ENCODE data around the gene HSPB1. TPM values are rescaled to one million over a fixed set of nuclear protein-coding genes. Genes with fewer than 3 reads are reported as not detected.

Gene HSPB1
- polyA plus RNA-seq, 3 donors = 172 to 262 (median 221) TPM

- DNase-seq = no peak
These were observed 49.7 kb downstream of the HSPB1 start for GRCh38 chr7:76352193-76352592.

- DNase-seq = no peak
These were observed 51.3 kb downstream of the HSPB1 start for GRCh38 chr7:76353744-76354143.

Other genes with a start within 250 kb of the HSPB1 start
- gene SRRM3, start 100.8 kb upstream of the HSPB1 start, polyA plus RNA-seq (ENCODE audit: insufficient read length in 3 of 3) = 1 to 10 TPM; 2.1 to 3.0 (median 2.2) TPM
- 100 to 1,000 TPM; 116 to 125 (median 116) TPM for gene YWHAG, start 56.3 kb downstream of the HSPB1 start, polyA plus RNA-seq (ENCODE audit: insufficient read length in 3 of 3)
- gene SSC4D, start 107.0 kb downstream of the HSPB1 start, polyA plus RNA-seq (ENCODE audit: insufficient read length in 3 of 3) = 1 to 10 TPM; 5.2 to 7.4 (median 5.3) TPM
- 10 to 100 TPM in 1 of 3 donors, 1 to 10 TPM in 2; 3.3 to 11.5 (median 9.4) TPM for gene ZP3, start 122.3 kb downstream of the HSPB1 start, polyA plus RNA-seq (ENCODE audit: insufficient read length in 3 of 3)
- gene DTX2, start 159.0 kb downstream of the HSPB1 start, polyA plus RNA-seq (ENCODE audit: insufficient read length in 3 of 3) = 10 to 100 TPM in 1 of 3 donors, 1 to 10 TPM in 2; 7.8 to 12.1 (median 8.1) TPM
- gene UPK3B, start 207.9 kb downstream of the HSPB1 start, polyA plus RNA-seq (ENCODE audit: insufficient read length in 3 of 3) = 1 to 10 TPM in 2 of 3 donors, under 1 TPM in 1; 0.70 to 5.8 (median 3.5) TPM
- 1 to 10 TPM; 1.7 to 7.2 (median 4.0) TPM for gene SPDYE16, start 240.6 kb downstream of the HSPB1 start, polyA plus RNA-seq (ENCODE audit: insufficient read length in 3 of 3)